ENCODE measurements around the gene BCHE.

GRCh38 chr3:165786013-165786412 is 51.2 kb downstream of the BCHE start:
- TF ChIP-seq POLR2AphosphoS5 (IDR thresholded peaks at IDR 0.05; ENCODE audit: insufficient read depth, low read depth, low read length) (no peak), CTCF (IDR thresholded peaks at IDR 0.05; ENCODE audit: extremely low read depth in 1 of 2, insufficient read depth in 1 of 2, low read depth in 1 of 2, low read length in 2 of 2) (no peak), POLR2A (IDR thresholded peaks at IDR 0.05; ENCODE audit: low read depth, low read length) (no peak), GATA2 (IDR thresholded peaks at IDR 0.05; ENCODE audit: insufficient read depth, insufficient read length, low read depth, low read length) (no peak)
